WTC11 (cell line): ENCODE data around the gene TNRC6C. TPM values are rescaled to one million over a fixed set of nuclear protein-coding genes. Genes with fewer than 3 reads are reported as not detected.
"Not testable (repeated sequence)": the region's sequence is repeated elsewhere in the genome, so short reads cannot be mapped to it uniquely, and the experiment has no call there.

Experiments used
- ATAC-seq: fragments of 200-7000 bp; cut with Tn5 transposase; 2 replicates; pipeline ENCODE4 v1.10.0; 2021; ENCODE audit warnings: mild to moderate bottlenecking, moderate library complexity
- CTCF ChIA-PET: fragments of 300-600 bp; sonication (Branson Sonifier 250); formaldehyde crosslinking; loops from one replicate; lab custom pipeline; 2021; ENCODE audit warnings: antibody characterized with exemption; lab: Charles Lee
- POLR2A ChIA-PET: fragments of 350-600 bp; sonication (Branson Sonifier 250); formaldehyde crosslinking; loops from one replicate; lab custom pipeline; 2021; ENCODE audit warnings: antibody characterized with exemption; lab: Charles Lee
- DNase-seq: peaks from one replicate; pipeline ENCODE4 v3.0.0; 2021; ENCODE audit warnings: low spot score
- H3K27ac Mint-ChIP-seq: 2 replicates; pipeline ENCODE4 v1.8.0; 2021; ENCODE audit warnings: mixed read lengths
- H3K27me3 Mint-ChIP-seq: 2 replicates; pipeline ENCODE4 v1.8.0; 2021; ENCODE audit warnings: low read depth, mild to moderate bottlenecking, moderate library complexity, mixed read lengths
- H3K36me3 Mint-ChIP-seq: 2 replicates; pipeline ENCODE4 v1.8.0; 2021; ENCODE audit warnings: mixed read lengths
- H3K4me1 Mint-ChIP-seq: 2 replicates; pipeline ENCODE4 v1.8.0; 2022; ENCODE audit warnings: mixed read lengths
- H3K4me3 Mint-ChIP-seq: 2 replicates; pipeline ENCODE4 v1.8.0; 2021; ENCODE audit warnings: mild to moderate bottlenecking, moderate library complexity, mixed read lengths
- H3K9me3 Mint-ChIP-seq: 2 replicates; pipeline ENCODE4 v1.8.0; 2021; ENCODE audit warnings: mixed read lengths
- E2F4 ChIP-seq: sonication (generic); formaldehyde crosslinking; IDR thresholded peaks from 2 replicates; pipeline ENCODE4 v1.8.1; 2022; ENCODE audit warnings: low read depth, mild to moderate bottlenecking, moderate library complexity, missing genetic modification reagents, borderline replicate concordance
- ETV6 ChIP-seq: sonication (generic); formaldehyde crosslinking; IDR thresholded peaks from 2 replicates; pipeline ENCODE4 v1.8.1; 2022; ENCODE audit warnings: mild to moderate bottlenecking, missing genetic modification reagents
- GABPB1 ChIP-seq: sonication (generic); formaldehyde crosslinking; IDR thresholded peaks from 2 replicates; pipeline ENCODE4 v1.8.1; 2023; ENCODE audit warnings: mild to moderate bottlenecking, missing genetic modification reagents
- IRF2 ChIP-seq: sonication (generic); formaldehyde crosslinking; IDR thresholded peaks from 2 replicates; pipeline ENCODE4 v1.8.0; 2022; ENCODE audit warnings: low read depth, missing genetic modification reagents, borderline replicate concordance
- NFATC4 ChIP-seq: fragments of 250-450 bp; sonication (Bioruptor Pico); IDR thresholded peaks from 2 replicates; pipeline ENCODE4 v1.9.0; 2021; ENCODE audit warnings: mild to moderate bottlenecking
- NFE2L1 ChIP-seq: sonication (generic); formaldehyde crosslinking; IDR thresholded peaks from 2 replicates; pipeline ENCODE4 v1.8.1; 2023; ENCODE audit warnings: missing genetic modification reagents
- NR3C1 ChIP-seq: sonication (generic); formaldehyde crosslinking; conservative IDR thresholded peaks from 2 replicates; pipeline ENCODE4 v1.8.1; 2023; ENCODE audit warnings: low read depth, mild to moderate bottlenecking, missing genetic modification reagents
- PRDM15 ChIP-seq: sonication (generic); formaldehyde crosslinking; IDR thresholded peaks from 2 replicates; pipeline ENCODE4 v1.8.0; 2022; ENCODE audit warnings: missing genetic modification reagents
- SP1 ChIP-seq: sonication (generic); formaldehyde crosslinking; conservative IDR thresholded peaks from 2 replicates; pipeline ENCODE4 v1.8.1; 2022; ENCODE audit warnings: missing genetic modification reagents
- ZBTB21 ChIP-seq: sonication (generic); formaldehyde crosslinking; IDR thresholded peaks from 2 replicates; pipeline ENCODE4 v1.8.1; 2023; ENCODE audit warnings: mild to moderate bottlenecking, missing genetic modification reagents, borderline replicate concordance
- ZNF263 ChIP-seq: sonication (generic); formaldehyde crosslinking; IDR thresholded peaks from 2 replicates; pipeline ENCODE4 v1.8.1; 2022; ENCODE audit warnings: low read depth, mild to moderate bottlenecking, moderate library complexity, missing genetic modification reagents
- ZNF671 ChIP-seq: fragments of 250-450 bp; sonication (Bioruptor Pico); IDR thresholded peaks from 2 replicates; pipeline ENCODE4 v1.8.0; 2021; ENCODE audit warnings: mild to moderate bottlenecking
- total RNA-seq: library from RNA; stranded (reverse); gene quantifications from 3 replicates; pipeline ENCODE4 v1.2.3, GENCODE V29; 2021

Gene TNRC6C
- total RNA-seq, 1 experiment from 2014 or later, result 52.3 TPM

DNA sequence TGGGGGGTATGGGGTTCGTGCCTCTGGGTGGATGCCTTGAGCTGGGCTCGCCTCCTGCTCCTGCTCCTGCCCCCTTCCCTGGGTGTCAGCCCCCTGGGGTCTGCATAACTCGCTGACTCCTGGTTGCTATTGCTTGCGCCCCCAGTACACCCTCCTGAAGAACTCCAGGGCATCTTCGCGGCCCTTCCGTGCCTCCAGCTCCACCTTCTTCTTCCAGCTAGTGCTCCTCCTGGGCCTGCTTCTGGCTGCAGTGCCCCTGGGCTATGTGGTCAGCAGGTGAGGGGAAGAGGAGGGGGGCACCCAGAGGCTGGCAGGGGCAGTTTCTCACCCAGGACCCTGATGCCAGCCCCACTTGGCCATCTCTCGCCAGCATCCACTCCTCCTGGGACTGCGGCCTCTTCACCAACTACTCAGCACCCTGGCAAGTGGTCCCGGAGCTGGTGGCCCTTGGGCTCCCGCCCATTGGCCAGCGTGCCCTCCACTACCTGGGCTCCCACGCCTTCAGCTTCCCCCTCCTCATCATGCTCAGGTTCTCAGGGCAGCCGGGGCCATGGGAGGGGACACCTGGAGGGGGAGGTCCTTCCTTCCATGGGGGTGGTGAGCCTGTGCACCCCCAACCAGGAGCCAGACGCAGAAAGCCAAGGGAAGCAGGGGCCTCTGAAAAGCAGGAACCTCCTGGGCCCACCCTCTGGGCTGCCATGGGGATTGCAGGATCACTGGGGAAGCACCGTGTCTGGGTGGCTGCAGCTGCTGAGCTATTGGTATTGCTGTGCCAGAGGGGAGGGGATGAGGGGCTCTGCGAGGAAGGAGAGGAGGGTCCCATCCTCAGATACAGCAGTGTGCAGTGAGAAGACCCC is 179.9 kb downstream of the TNRC6C start:
- ATAC-seq (no peak), DNase-seq (no peak)
- ChIA-PET POLR2A (no interaction called here), CTCF (interaction anchor here (0.6 to 10.2 kb wide), 13 partner anchors 10 to 112 kb away, joined by 3 to 82 read pairs (median 9); partner anchors contain the start of genes AFMID, TK1, TMC6 and TMC8)
- peaks cover 9% of the 10 kb centered on the region for H3K27me3 Mint-ChIP-seq
- no peaks in the 10 kb centered on the region for H3K36me3 Mint-ChIP-seq
- H3K27ac Mint-ChIP-seq, result no peak overlapping the region
- no peak for TF ChIP-seq IRF2 (CRISPR knock-in tag)
- TF ChIP-seq NR3C1 (CRISPR knock-in tag), result no peak
- H3K4me1 Mint-ChIP-seq, result peaks cover 24% of the 10 kb centered on the region
- H3K4me3 Mint-ChIP-seq, result no peak overlapping the region
- H3K9me3 Mint-ChIP-seq, result no peaks in the 10 kb centered on the region

DNA sequence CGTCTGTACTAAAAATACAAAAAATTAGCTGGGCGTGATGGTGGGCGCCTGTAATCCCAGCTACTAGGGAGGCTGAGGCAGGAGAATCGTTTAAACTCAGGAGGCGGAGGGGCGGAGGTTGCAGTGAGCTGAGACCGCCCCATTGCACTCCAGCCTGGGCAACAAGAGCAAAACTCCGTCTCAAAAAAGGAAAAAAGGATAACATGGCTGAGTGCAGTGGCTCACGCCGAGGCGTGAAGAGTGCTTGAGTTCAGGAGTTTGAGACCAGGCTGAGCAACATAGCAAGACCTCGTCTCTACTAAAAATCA is 181.3 kb downstream of the TNRC6C start:
- not testable (repeated sequence) for H3K36me3 Mint-ChIP-seq, H3K27me3 Mint-ChIP-seq, H3K9me3 Mint-ChIP-seq, DNase-seq, ATAC-seq
- Mint-ChIP-seq H3K4me3 (peak overlapping the region; percentile 43; the same call in 1 of the 2 replicates), H3K4me1 (peaks cover 19% of the 10 kb centered on the region), H3K27ac (peak overlapping the region; percentile 72; the same call in 1 of the 2 replicates)
- POLR2A ChIA-PET, result interaction anchor here (0.8 to 1.7 kb wide), 4 partner anchors 12 to 47 kb away, joined by 4 to 7 read pairs (median 5); partner anchors contain the start of genes AFMID, TK1 and TMC6
- CTCF ChIA-PET, result interaction anchor here (0.7 to 10.2 kb wide), 10 partner anchors 8 to 1217 kb away, joined by 3 to 82 read pairs (median 12); partner anchors contain the start of genes AFMID, TK1, TMC6 and TMC8

- no peak for TF ChIP-seq ZNF671 (CRISPR knock-in tag)
- TF ChIP-seq ETV6 (CRISPR knock-in tag), result 0 out of 2 replicates have a peak, but pooled peaks have one; percentile 29
- no peak for TF ChIP-seq ZBTB21 (CRISPR knock-in tag)
- TF ChIP-seq NFE2L1, result no peak
- TF ChIP-seq ZNF263 (CRISPR knock-in tag), result no peak
- TF ChIP-seq SP1, result peak; percentile 94
- 0 out of 2 replicates have a peak, but pooled peaks have one; percentile 26 for TF ChIP-seq GABPB1 (CRISPR knock-in tag)
- TF ChIP-seq PRDM15 (CRISPR knock-in tag), result peak; percentile 97
- TF ChIP-seq NFATC4, result no peak
- no peak for TF ChIP-seq E2F4 (CRISPR knock-in tag)
- ChIA-PET POLR2A (interaction anchor here (0.8 to 1.7 kb wide), 5 partner anchors 12 to 182 kb away, joined by 3 to 7 read pairs (median 4); partner anchors contain the start of genes AFMID, TK1, TMC6 and TNRC6C), CTCF (interaction anchor here (0.6 to 10.2 kb wide), 15 partner anchors 8 to 1217 kb away, joined by 3 to 82 read pairs (median 4); partner anchors contain the start of genes AFMID, TK1, TMC6 and TMC8)
- Mint-ChIP-seq H3K4me3 (peak overlapping the region; percentile 43), H3K27ac (peak overlapping the region; percentile 72; the same call in 1 of the 2 replicates), H3K36me3 (no peaks in the 10 kb centered on the region), H3K27me3 (0 out of 2 replicates have a peak, but pooled peaks cover 3% of the 10 kb centered on the region), H3K9me3 (no peaks in the 10 kb centered on the region), H3K4me1 (peaks cover 19% of the 10 kb centered on the region)
- DNase-seq (peak; percentile 100), ATAC-seq (peak; percentile 94)
These were observed 181.9 kb downstream of the TNRC6C start for GRCh38 chr17:78140169-78141051.
